HG03558 (cell line): Measurements from ENCODE around the gene TMEM132C.
A peak's percentile ranks its signal among the peaks of the same experiment; 100 is the strongest.
"Not testable (repeated sequence)": the region's sequence is repeated elsewhere in the genome, so short reads cannot be mapped to it uniquely, and the experiment has no call there.

Experiments used
- ATAC-seq: cut with Tn5 transposase; IDR thresholded peaks from one replicate; pipeline ENCODE4 v1.9.1; 2021; ENCODE audit warnings: moderate number of reproducible peaks; ENCODE audit not compliant: unreplicated experiment; ENCODE audit errors: extremely low read depth

The TMEM132C gene

GRCh38 chr12:128595609-128596008, 328.6 kb downstream of the TMEM132C start:
- no peak for ATAC-seq

- no peak for ATAC-seq
These were observed 333.9 kb downstream of the TMEM132C start for GRCh38 chr12:128600886-128601285.

GRCh38 chr12:128603573-128604115, 336.7 kb downstream of the TMEM132C start:
- no peak for ATAC-seq

GRCh38 chr12:128604219-128604618, 337.2 kb downstream of the TMEM132C start:
- not testable (repeated sequence) for ATAC-seq

- ATAC-seq = no peak
These were observed 339.1 kb downstream of the TMEM132C start for GRCh38 chr12:128606051-128606450.

GRCh38 chr12:128606538-128606937, 339.6 kb downstream of the TMEM132C start:
- no peak for ATAC-seq

GRCh38 chr12:128606970-128607369, 340.0 kb downstream of the TMEM132C start:
- no peak for ATAC-seq

- ATAC-seq = no peak
These were observed 340.7 kb downstream of the TMEM132C start for GRCh38 chr12:128607641-128608040.

GRCh38 chr12:128609861-128610260, 342.9 kb downstream of the TMEM132C start:
- no peak for ATAC-seq

GRCh38 chr12:128611736-128612135, 344.8 kb downstream of the TMEM132C start:
- ATAC-seq = no peak

- no peak for ATAC-seq
These were observed 345.3 kb downstream of the TMEM132C start for GRCh38 chr12:128612150-128612850.

- no peak for ATAC-seq
These were observed 347.0 kb downstream of the TMEM132C start for GRCh38 chr12:128613837-128614590.

GRCh38 chr12:128617304-128617833, 350.4 kb downstream of the TMEM132C start:
- ATAC-seq = no peak

GRCh38 chr12:128619263-128619662, 352.3 kb downstream of the TMEM132C start:
- ATAC-seq = no peak

- no peak for ATAC-seq
These were observed 354.3 kb downstream of the TMEM132C start for GRCh38 chr12:128621304-128621703.

- no peak for ATAC-seq
These were observed 356.8 kb downstream of the TMEM132C start for GRCh38 chr12:128623748-128624147.

- ATAC-seq = no peak
These were observed 359.9 kb downstream of the TMEM132C start for GRCh38 chr12:128626808-128627320.

GRCh38 chr12:128627659-128628058, 360.7 kb downstream of the TMEM132C start:
- ATAC-seq = no peak

- no peak for ATAC-seq
These were observed 363.0 kb downstream of the TMEM132C start for GRCh38 chr12:128629979-128630378.

GRCh38 chr12:128637642-128638606, 371.0 kb downstream of the TMEM132C start:
- peak; percentile 96 for ATAC-seq
